Natural killer cell (primary cell): ENCODE data around the gene TNFRSF17. TPM values are rescaled to one million over a fixed set of nuclear protein-coding genes. Genes with fewer than 3 reads are reported as not detected.

Source experiments
- ATAC-seq, 3 donors: fragments of 150-1000 bp in 2 of 3; fragments of 200-7000 bp in 1 of 3; cut with Tn5 transposase; 1 replicate in 1 of 3; 2 replicates in 2 of 3; pipeline ENCODE4 v1.10.0; 2021; ENCODE audit warnings: mild to moderate bottlenecking in 2 of 3, moderate library complexity in 2 of 3
- DNase-seq, 2 donors: peaks; one replicate each; pipeline versions ENCODE4 v3.0.0 to v3.0.0-alpha.2; 2013 to 2021; ENCODE audit warnings: mixed read lengths in 1 of 2
- H3K27ac ChIP-seq: one replicate; pipeline ENCODE4 v1.5.1; 2013; ENCODE audit warnings: mild to moderate bottlenecking, low read length
- H3K27me3 ChIP-seq: one replicate; pipeline ENCODE4 v1.6.1; 2013; ENCODE audit warnings: low read length; ENCODE audit not compliant: control insufficient read depth, insufficient read depth
- H3K36me3 ChIP-seq: one replicate; pipeline ENCODE4 v1.6.1; 2013; ENCODE audit warnings: low read length; ENCODE audit not compliant: control insufficient read depth, insufficient read depth
- H3K4me1 ChIP-seq: one replicate; pipeline ENCODE4 v1.6.1; 2013; ENCODE audit warnings: low read length; ENCODE audit not compliant: control insufficient read depth, insufficient read depth
- H3K4me3 ChIP-seq: one replicate; pipeline ENCODE4 v1.5.1; 2013; ENCODE audit warnings: low read length
- H3K9me3 ChIP-seq: one replicate; pipeline ENCODE4 v1.6.1; 2013; ENCODE audit warnings: low read length; ENCODE audit not compliant: control insufficient read depth, insufficient read depth
- H3K27ac Mint-ChIP-seq, 2 donors: one replicate each; pipeline ENCODE4 v1.8.0; 2022; ENCODE audit warnings: mild to moderate bottlenecking in 2 of 2, mixed read lengths in 2 of 2, moderate library complexity in 1 of 2
- H3K27me3 Mint-ChIP-seq, 2 donors: one replicate each; pipeline ENCODE4 v1.8.0; 2022; ENCODE audit warnings: low read depth in 2 of 2, mixed read lengths in 2 of 2
- H3K36me3 Mint-ChIP-seq: one replicate; pipeline ENCODE4 v1.8.0; 2022; ENCODE audit warnings: mixed read lengths
- H3K4me1 Mint-ChIP-seq, 2 donors: one replicate each; pipeline ENCODE4 v1.8.0; 2022; ENCODE audit warnings: mixed read lengths in 2 of 2
- H3K4me3 Mint-ChIP-seq: one replicate; pipeline ENCODE4 v1.8.0; 2022; ENCODE audit warnings: mild to moderate bottlenecking, moderate library complexity, mixed read lengths
- H3K9me3 Mint-ChIP-seq, 2 donors: one replicate each; pipeline ENCODE4 v1.8.0; 2022; ENCODE audit warnings: mixed read lengths in 2 of 2
- WGBS: methylation state at CpG from one replicate; pipeline ENCODE4 v1.1.7; 2013; ENCODE audit warnings: missing lambda C conversion rate; ENCODE audit not compliant: insufficient coverage; 5-methylcytosine and 5-hydroxymethylcytosine counted together
- intact Hi-C: fragments of 100-400 bp; cut with micrococcal nuclease; formaldehyde crosslinking; loops from one replicate; pipeline ENCODE4 v1.14.2; 2022
- total RNA-seq, 4 donors: library from RNA; stranded (reverse); fragments of 120-200 nt in 1 of 4; gene quantifications; one replicate each; pipeline versions ENCODE4 v1.2.3 to v1.2.4, GENCODE V29; 2013 to 2022
- TF ChIP-seq, protein P1 (sequence below): fragments of 200-600 bp; IDR thresholded peaks from one replicate; pipeline ENCODE4 v1.8.0; 2022; ENCODE audit warnings: antibody characterized with exemption

Gene TNFRSF17
- total RNA-seq, 3 donors from 2014 or later (not counting 1 experiment from before 2014, with no cell fraction given) = 6.6 TPM; not detected in 2

DNA sequence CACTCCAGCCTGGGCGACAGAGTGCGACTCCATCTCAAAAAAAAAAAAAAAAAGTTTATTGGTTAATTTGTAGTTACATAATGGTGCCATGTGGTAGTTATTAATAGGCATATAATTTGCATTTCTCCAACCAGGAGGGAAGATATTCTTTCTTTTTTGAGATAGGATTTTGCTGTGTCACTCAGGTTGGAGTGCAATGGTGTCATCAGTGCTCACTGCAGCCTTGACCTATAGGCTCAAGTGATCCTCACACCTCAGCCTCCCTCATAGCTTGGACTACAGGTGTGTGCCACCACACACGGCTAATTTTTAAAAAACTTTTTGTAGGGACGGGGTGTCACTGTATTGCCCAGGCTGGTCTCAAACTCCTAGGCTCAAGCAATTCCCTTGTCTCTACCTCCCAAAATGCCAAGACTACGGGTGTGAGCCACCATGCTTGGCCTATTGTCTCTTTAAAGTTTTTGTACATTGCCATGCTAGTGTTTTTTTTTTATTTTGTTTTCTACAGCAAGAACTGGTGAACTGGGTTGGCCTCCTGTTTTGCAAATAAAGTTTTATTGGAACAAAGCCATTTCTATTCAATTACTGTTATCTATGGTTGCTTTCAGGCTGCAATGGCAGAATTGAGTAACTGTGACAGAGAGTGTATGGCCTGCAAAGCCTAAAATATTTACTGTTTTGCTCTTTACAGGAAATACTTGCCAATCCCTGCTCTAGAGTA lies 23.4 kb downstream of the TNFRSF17 start:
- Mint-ChIP-seq H3K4me3 (no peak overlapping the region), H3K36me3 (no peaks in the 10 kb centered on the region), H3K27me3 (no peaks in the 10 kb centered on the region), H3K27ac (no peak overlapping the region), H3K4me1 (peaks cover 6 to 9% of the 10 kb centered on the region in 2 donors), H3K9me3 (no peaks in the 10 kb centered on the region)
- DNase-seq = no peak
- H3K36me3 ChIP-seq = no peaks in the 10 kb centered on the region
- no peaks in the 10 kb centered on the region for H3K4me1 ChIP-seq
- 54% methylated on average over 5 of the region's 5 CpGs for WGBS
- intact Hi-C loops = no loop called here
- H3K27me3 ChIP-seq = no peaks in the 10 kb centered on the region
- H3K9me3 ChIP-seq = no peaks in the 10 kb centered on the region
- H3K4me3 ChIP-seq = no peak overlapping the region
- ATAC-seq = no peak
- H3K27ac ChIP-seq = no peak overlapping the region
- TF ChIP-seq, protein P1, sequence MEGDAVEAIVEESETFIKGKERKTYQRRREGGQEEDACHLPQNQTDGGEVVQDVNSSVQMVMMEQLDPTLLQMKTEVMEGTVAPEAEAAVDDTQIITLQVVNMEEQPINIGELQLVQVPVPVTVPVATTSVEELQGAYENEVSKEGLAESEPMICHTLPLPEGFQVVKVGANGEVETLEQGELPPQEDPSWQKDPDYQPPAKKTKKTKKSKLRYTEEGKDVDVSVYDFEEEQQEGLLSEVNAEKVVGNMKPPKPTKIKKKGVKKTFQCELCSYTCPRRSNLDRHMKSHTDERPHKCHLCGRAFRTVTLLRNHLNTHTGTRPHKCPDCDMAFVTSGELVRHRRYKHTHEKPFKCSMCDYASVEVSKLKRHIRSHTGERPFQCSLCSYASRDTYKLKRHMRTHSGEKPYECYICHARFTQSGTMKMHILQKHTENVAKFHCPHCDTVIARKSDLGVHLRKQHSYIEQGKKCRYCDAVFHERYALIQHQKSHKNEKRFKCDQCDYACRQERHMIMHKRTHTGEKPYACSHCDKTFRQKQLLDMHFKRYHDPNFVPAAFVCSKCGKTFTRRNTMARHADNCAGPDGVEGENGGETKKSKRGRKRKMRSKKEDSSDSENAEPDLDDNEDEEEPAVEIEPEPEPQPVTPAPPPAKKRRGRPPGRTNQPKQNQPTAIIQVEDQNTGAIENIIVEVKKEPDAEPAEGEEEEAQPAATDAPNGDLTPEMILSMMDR = no peak

DNA sequence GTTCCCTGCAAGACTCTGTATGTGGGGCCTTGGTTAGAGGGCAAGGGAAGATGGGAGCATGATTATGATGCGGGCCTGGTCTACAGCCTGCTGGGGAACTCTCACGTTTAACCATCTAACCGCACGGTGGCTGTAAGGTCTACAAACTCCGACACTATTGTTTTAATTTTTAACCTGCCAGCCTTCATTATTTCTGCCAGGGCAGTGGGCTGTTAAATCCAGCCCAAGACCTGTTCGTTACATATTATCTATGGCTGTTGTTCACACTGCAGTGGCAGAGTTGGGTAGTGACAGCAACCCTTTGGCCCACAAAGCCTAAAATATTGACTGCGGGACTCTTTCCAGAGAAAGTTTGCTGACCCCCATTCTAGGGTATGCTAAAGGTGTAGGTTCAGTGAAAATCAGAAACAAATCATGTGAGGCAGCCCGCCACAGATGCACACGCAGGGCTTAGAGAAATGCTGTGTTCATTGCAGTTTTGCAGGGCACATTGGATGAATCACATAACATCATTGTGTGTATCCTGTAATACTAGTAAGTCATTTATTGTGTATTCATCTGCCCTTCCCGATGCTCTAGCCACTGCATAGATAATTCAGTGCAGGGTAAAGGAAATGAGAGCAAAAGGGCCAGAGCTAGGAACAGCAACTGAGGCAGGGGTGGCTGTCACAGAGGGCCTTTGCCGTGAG lies 25.8 kb downstream of the TNFRSF17 start:
- Mint-ChIP-seq H3K4me1 (peaks cover 28 to 29% of the 10 kb centered on the region in 2 donors), H3K9me3 (no peaks in the 10 kb centered on the region), H3K27ac (no peak overlapping the region), H3K27me3 (no peaks in the 10 kb centered on the region), H3K4me3 (no peak overlapping the region), H3K36me3 (no peaks in the 10 kb centered on the region)
- Histone ChIP-seq H3K9me3 (no peaks in the 10 kb centered on the region), H3K36me3 (no peaks in the 10 kb centered on the region), H3K4me3 (no peak overlapping the region), H3K4me1 (peaks cover 19% of the 10 kb centered on the region), H3K27me3 (no peaks in the 10 kb centered on the region), H3K27ac (no peak overlapping the region)
- intact Hi-C loops = no loop called here
- DNase-seq (no peak), ATAC-seq (no peak)
- 98% methylated on average over 11 of the region's 11 CpGs for WGBS
- TF ChIP-seq, protein P1 = no peak

GRCh38 chr16:11992008-11992584 lies 27.1 kb downstream of the TNFRSF17 start:
- Histone ChIP-seq H3K4me1 (peaks cover 25% of the 10 kb centered on the region), H3K36me3 (no peaks in the 10 kb centered on the region), H3K27me3 (no peaks in the 10 kb centered on the region), H3K9me3 (no peaks in the 10 kb centered on the region), H3K4me3 (no peak overlapping the region), H3K27ac (no peak overlapping the region)
- H3K36me3 Mint-ChIP-seq = no peaks in the 10 kb centered on the region
- intact Hi-C loops = no loop called here
- DNase-seq (no peak), ATAC-seq (no peak)
- H3K27me3 Mint-ChIP-seq = no peaks in the 10 kb centered on the region
- H3K4me1 Mint-ChIP-seq = peaks cover 28 to 30% of the 10 kb centered on the region in 2 donors
- WGBS = 90% methylated on average over 3 of the region's 3 CpGs
- TF ChIP-seq, protein P1 = no peak
- H3K27ac Mint-ChIP-seq = no peak overlapping the region
- H3K9me3 Mint-ChIP-seq = no peaks in the 10 kb centered on the region
- H3K4me3 Mint-ChIP-seq = no peak overlapping the region
